Mucosa of descending colon (tissue), 3 donors: ENCODE data around the gene ZC3H15. TPM values are rescaled to one million over a fixed set of nuclear protein-coding genes. Genes with fewer than 3 reads are reported as not detected.

ENCODE experiments used
- ATAC-seq: fragments of 200-7000 bp; cut with Tn5 transposase; one replicate; pipeline ENCODE4 v1.9.1; 2020; ENCODE audit warnings: mild to moderate bottlenecking, moderate library complexity
- DNase-seq, 3 donors: peaks; one replicate each; pipeline ENCODE4 v3.0.0-alpha.2; 2020
- H3K36me3 ChIP-seq: fragments of 200-600 bp; one replicate; pipeline ENCODE4 v1.8.0; 2021; ENCODE audit warnings: low read depth, mild to moderate bottlenecking
- H3K4me1 ChIP-seq: fragments of 200-600 bp; one replicate; pipeline ENCODE4 v1.8.0; 2021; ENCODE audit warnings: low read depth, mild to moderate bottlenecking
- H3K4me3 ChIP-seq: fragments of 200-600 bp; one replicate; pipeline ENCODE4 v1.8.0; 2021; ENCODE audit warnings: mild to moderate bottlenecking
- H3K9me3 ChIP-seq: fragments of 200-600 bp; one replicate; pipeline ENCODE4 v1.8.0; 2021; ENCODE audit warnings: mild to moderate bottlenecking
- CTCF ChIP-seq: fragments of 200-600 bp; IDR thresholded peaks from one replicate; pipeline ENCODE4 v1.8.0; 2022; ENCODE audit warnings: antibody characterized with exemption, mild to moderate bottlenecking
- intact Hi-C, 2 donors: fragments of 100-400 bp; cut with DNase I in 1 of 2; cut with micrococcal nuclease in 1 of 2; formaldehyde crosslinking; loops; one replicate each; pipeline versions ENCODE4 v1.11.0 to v1.11.1; 2022; cut with DNase I, micrococcal nuclease
- total RNA-seq, 3 donors: library from RNA; stranded (reverse); fragmentation: NEBNext Ultra II Directional in 2 of 3; extraction: Animal tissue kit (Norgen Biotek cat#: 25700) in 2 of 3; gene quantifications; one replicate each; pipeline versions ENCODE4 v1.2.1 to v1.2.4, GENCODE V29; 2021 to 2023
- donor health status: DM: no; HTN: no; CAD: no; lungs with moderate emphysema.
- donor health status: DM: no; HTN: no; CAD: no.
- donor health status: DM: no; HTN: yes; CAD: no.

The ZC3H15 gene
- total RNA-seq, 3 donors from 2014 or later: 46.5 to 54.6 (median 48.2) TPM

GRCh38 chr2:186544255-186544675, 58.2 kb downstream of the ZC3H15 start:
- no peaks in the 10 kb centered on the region for H3K36me3 ChIP-seq
- intact Hi-C loops: no loop called here
- no peak for TF ChIP-seq CTCF
- DNase-seq (no peak), ATAC-seq (peak; percentile 83)
- no peaks in the 10 kb centered on the region for H3K4me1 ChIP-seq
- no peaks in the 10 kb centered on the region for H3K9me3 ChIP-seq
- H3K4me3 ChIP-seq: no peak overlapping the region

GRCh38 chr2:186546846-186547245, 60.8 kb downstream of the ZC3H15 start:
- DNase-seq (no peak), ATAC-seq (no peak)
- no peak for TF ChIP-seq CTCF
- intact Hi-C loops: no loop called here
- Histone ChIP-seq H3K4me1 (no peaks in the 10 kb centered on the region), H3K4me3 (no peak overlapping the region), H3K36me3 (no peaks in the 10 kb centered on the region), H3K9me3 (no peaks in the 10 kb centered on the region)

GRCh38 chr2:186551323-186552050, 65.4 kb downstream of the ZC3H15 start:
- DNase-seq (no peak), ATAC-seq (no peak)
- H3K9me3 ChIP-seq: no peaks in the 10 kb centered on the region
- intact Hi-C loops: no loop called here
- no peak overlapping the region for H3K4me3 ChIP-seq
- H3K36me3 ChIP-seq: no peaks in the 10 kb centered on the region
- no peaks in the 10 kb centered on the region for H3K4me1 ChIP-seq
- no peak for TF ChIP-seq CTCF

- no peak for TF ChIP-seq CTCF
Observed at GRCh38 chr2:186554429-186554828, 68.4 kb downstream of the ZC3H15 start.

GRCh38 chr2:186554850-186555671, 69.0 kb downstream of the ZC3H15 start:
- no peaks in the 10 kb centered on the region for H3K9me3 ChIP-seq
- no peaks in the 10 kb centered on the region for H3K36me3 ChIP-seq
- DNase-seq: no peak
- intact Hi-C loops: no loop called here
- no peak for ATAC-seq
- TF ChIP-seq CTCF: no peak
- H3K4me1 ChIP-seq: no peaks in the 10 kb centered on the region
- no peak overlapping the region for H3K4me3 ChIP-seq

More at GRCh38 chr2:186554429-186554828, 68.4 kb downstream of the ZC3H15 start:
- H3K36me3 ChIP-seq: no peaks in the 10 kb centered on the region
- no peaks in the 10 kb centered on the region for H3K4me1 ChIP-seq
- no peaks in the 10 kb centered on the region for H3K9me3 ChIP-seq
- ATAC-seq (no peak), DNase-seq (no peak)
- H3K4me3 ChIP-seq: no peak overlapping the region
- intact Hi-C loops: no loop called here
